ENCODE data around the gene IL17REL.
A peak's percentile ranks its signal among the peaks of the same experiment; 100 is the strongest.
"Not testable (repeated sequence)": the region's sequence is repeated elsewhere in the genome, so short reads cannot be mapped to it uniquely, and the experiment has no call there.

IL17REL gene

GRCh38 chr22:49983148-49984042 lies 29.2 kb downstream of the IL17REL start:
- DNase-seq: peak in 3 of 6 experiments; percentile 39 to 52 (median 44)

DNA sequence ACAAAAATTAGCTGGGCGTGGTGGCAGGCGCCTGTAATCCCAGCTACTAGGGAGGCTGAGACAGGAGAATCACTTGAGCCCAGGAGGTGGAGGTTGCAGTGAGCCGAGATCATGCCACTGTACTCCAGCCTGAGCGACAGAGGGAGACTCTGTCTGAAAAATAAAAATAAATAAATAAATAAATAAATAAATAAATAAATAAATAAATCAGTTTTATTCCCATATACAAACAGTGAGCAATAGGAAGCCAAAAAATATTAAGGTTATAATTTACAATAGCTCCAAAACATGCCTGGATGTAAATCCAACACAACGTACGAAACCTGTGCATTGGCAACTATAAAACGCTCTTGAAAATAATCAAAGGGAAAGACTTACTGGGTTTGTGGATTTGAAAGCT lies 30.8 kb downstream of the IL17REL start:
- not testable (repeated sequence) for DNase-seq

GRCh38 chr22:49979587-49980264 lies 32.8 kb downstream of the IL17REL start:
- no peak for DNase-seq

DNA sequence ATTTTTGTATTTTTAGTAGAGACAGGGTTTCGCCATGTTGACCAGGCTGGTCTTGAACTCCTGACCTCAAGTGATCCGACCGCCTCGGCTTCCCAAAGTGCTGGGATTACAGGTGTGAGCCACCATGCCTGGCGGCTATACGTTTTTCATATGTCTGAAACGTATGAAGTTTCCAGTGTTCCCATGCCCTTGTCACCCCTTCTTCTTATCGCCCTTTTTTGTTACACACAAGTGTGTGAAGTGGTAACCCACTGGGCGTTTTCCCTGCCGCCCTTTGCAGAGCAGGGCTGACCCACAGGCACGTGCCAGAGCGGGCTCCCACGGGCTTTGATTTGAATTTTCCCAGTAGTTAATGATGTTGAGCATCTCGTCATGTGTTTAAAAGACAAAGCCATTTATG lies 35.0 kb downstream of the IL17REL start:
- DNase-seq: no peak

DNA sequence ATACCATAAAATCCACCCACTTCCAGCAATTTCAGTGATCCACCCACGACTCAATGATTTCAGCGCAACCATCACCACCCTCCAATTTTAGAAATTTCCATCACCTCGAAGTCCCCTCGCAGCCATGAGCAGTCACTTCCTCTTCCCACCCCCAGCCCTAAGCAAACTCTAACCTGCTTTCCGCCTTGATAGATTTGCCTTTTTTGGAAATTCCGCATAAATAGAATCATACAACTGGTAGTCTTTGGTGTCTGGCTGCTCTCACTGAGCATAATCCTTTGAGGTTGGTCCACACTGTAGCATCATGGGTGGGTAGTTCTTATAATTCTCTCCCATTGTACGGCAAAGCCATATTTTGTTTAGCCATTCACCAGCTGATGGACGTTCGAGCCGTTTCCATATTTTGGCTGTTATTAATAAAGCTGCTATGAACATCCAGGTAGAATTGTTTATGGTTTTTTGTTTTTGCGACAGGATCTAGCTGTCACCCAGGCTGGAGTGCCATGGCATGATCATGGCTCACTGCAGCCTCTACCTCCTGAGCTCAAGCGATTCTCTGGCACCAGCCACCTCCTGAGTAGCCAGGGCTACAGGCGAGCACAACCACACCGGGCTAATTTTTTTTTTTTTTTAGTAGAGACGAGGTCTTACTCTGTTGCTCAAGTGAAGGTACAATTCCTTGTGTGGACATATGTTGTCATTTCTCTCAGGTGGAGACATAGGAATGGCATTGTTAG lies 36.0 kb downstream of the IL17REL start:
- peak in 3 of 6 experiments; percentile 33 to 41 (median 36) for DNase-seq

- no peak for DNase-seq
Measured at GRCh38 chr22:49975543-49976389, 36.8 kb downstream of the IL17REL start.

DNA sequence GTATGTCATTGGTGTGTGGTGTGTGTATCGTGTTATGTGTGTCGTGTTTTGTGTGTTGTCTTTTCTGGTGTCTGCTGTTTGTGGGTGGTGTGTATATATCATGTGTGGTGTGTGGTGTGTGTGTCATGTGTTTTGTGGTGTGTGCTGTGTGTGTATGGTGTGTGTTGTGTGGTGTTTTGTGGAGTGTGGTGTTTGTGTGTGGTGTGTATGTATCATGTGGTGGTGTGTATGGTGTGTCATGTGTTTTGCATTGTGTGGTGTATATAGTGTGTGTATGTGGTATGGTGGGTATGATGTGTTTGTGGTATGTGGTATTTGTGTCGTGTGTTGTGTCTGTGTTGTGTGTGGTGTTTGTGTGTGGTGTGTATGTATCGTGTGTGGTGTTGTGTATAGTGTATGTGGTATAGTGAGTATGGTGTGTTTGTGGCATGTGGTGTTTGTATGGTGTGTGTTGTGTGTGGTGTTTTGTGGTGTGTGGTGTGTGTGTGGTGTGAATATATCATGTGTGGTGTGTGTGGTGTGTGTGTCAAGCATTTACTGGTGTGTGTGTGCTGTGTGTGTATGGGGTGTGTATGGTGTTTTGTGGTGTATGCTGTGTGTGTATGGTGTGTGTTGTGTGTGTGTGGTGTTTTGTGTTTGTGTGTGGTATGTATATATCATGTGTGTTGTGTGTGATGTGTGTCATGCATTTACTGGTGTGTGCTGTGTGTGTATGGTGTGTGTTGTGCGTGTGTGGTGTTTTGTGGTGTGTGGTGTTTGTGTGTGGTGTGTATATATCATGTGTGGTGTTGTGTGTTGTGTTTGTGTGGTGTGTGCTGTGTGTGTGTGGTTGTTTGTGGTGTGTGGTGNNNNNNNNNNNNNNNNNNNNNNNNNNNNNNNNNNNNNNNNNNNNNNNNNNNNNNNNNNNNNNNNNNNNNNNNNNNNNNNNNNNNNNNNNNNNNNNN lies 39.3 kb downstream of the IL17REL start:
- DNase-seq: no peak

DNA sequence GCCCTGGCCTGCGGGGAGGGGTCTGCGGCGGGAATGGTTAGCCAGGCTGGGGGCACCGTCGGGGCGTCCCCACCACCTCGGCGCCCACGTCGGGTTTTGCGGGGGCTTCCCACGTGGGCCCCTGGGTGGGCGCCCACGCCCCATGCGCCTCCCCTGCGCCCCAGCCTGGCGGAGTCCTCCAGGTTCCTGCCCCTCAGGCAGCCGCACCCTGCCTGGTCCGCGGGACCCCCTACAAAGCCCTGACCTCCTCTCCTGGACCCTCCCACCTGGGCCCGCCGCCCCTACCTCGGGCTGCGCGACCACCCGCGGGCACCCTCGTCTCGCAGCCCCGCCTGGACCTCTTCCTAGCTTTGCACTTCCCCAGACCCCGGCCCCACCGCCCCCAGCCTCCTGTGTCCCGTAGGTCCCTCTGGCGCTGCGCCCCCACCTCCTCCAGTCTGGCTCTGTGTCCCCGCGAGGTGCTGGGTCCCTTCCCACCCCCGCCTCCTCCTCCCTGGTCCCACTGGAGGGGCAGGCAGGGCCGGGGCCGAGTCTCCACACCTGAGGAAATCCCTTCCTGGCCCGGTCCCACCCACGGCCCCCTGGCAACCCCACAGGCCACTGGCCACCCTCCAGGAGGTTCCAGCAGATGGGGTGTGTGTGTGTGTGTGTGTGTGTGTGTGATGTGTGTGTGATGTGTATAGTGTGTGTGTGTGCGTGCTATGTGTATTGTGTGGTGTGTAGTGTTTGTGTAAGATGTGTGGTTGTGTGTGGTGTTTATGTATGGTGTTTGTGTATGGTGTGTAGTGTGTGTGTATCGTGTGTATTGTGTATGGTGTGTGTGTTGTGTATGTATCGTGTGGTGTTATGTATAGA lies 40.2 kb downstream of the IL17REL start:
- DNase-seq: no peak

DNA sequence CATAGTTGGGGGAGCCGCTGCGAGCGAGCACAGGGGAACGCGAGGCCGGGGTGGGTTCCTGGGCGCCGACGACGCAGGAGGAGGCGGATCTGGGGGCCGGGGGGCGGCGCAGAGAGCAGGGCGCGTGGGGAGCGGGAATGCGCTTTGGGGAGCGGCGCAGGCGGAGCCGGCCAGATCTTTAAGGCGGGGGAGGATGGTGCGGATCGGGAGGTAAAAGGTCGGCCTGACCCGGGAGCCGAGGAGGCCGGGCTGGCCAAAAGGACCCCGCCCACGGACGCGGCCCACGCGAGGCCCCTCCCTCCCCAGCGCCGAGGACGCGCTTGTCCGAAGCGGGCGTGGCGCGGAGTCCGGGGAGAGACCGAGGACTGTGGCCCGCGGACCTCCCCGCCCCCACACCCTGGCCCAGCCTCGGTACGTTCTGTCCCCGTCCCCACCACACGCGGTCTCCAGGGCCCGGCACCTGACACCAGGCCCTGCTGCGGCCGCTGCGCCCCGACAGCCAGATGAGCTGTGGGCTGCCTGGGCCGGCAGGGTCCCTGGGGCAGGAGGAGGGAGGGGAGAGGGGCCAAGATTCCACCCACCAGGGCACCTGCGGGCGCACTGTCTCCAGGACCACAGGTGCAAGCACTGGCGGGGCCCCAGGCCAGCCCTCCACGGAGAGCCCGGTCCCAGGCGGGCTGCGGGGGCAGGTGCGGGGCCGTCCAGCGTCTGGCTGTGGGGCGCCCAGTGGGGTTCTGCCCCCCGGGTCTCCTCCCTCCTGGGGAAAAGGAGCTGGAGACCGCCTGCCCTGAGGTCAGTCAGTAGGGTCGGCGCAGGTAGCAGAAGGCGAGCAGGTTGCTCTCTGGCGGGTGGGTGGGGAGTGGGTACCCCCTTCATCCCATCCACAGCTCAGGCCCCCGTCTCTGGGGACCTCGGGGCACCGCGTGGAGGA lies 41.1 kb downstream of the IL17REL start:
- DNase-seq: peak in 1 of 6 experiments; percentile 59

DNA sequence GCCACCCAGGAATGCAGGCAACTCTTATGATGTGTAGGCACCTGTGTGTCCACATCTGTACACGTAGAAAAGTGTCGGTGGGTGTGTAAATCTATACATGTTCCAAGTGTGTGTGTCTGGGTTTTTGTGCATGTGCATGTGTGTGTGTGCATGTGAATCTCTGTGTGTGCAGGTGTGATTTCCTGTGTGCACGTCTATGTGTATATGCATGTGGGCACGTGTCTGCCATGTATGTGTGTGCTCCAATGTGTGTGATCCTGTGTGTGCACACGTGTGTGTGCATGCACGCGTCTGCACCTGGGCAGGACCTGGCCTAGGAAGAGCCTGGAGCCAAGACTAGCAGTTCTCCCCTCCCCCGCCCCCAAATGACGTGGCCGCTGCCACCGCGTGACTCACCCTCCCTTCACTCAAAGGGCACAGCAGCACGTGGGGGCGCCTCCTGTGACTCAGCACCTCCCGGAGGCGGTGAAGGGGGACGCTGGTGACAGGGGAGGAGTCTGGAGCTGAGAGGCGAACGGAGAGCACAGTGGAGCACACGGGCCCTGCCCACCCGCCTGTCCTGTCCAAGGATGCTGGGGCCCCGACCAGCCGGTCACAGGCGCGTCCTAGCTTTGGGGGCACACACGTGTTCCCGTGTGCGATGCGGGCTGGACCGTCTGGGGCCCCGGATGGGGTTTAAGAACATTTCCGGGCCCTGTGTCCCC lies 41.9 kb downstream of the IL17REL start:
- peak; percentile 77 to 90 (median 84) for DNase-seq

- no peak for DNase-seq
Measured at GRCh38 chr22:49969751-49970527, 42.6 kb downstream of the IL17REL start.

DNA sequence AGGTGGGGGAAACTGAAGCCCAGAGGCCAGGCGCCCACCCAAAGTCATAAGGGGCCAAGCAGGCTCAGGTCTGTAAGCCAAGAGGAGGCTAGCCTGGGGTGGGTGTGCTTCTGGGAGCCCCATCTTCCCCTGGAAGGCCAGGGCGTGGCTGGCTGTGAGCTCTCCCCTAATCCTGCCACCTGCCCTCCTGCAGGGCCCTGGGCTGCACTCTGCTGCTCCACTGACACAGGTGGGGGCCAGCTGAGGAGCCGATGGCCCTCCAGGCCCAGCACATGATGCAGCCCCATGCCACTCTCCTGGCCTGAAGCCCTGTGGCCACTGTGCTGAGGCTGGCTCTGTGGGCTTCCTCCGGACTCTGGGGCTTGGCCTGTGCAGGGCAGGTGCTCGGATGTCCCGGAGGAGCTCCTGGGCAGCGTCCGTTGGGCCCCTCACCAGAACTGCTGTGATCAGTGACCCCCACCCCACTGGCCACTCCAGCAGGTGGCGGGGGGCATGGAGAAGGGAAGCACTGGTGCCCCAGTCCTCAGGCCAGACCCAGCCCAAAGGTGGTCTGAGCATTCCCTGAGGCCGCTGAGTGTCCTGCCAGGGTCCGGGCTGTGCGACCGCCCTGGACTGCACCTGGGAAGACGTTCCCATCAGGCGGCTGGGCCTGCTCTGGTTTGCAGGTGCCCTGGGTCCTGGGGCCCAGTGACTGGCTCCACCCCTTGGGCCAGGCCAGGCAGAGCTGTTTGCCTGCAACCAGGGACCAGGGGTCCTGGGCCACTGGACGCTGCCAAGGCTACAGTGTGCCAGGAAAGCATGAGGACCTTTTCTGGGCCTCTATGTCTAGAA lies 43.5 kb downstream of the IL17REL start:
- DNase-seq: no peak

DNA sequence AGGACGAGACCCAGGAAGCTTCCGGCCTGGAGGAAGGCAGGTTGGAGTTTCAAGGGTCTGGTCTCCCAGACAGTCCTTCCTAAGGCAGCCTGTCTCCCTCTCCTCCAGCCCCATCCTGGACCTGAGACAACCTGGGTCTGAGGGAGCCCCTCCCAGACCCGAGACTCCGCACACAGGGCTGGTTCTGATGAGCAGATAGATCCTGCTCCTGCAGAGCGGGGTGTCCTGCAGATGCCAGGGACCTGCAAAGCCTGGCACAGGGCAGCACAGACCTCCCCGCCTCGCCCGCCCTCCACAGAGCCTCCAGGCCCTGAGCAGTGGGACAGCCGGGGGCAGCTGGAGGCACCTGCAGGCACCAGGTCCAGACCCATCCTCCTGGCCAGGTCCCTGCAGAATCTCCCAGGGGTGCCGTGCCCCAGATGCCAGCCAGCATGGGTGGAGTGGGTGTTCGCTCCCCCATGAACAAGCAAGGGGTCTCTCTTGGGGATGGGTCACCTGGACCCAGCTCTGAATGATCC lies 44.2 kb downstream of the IL17REL start:
- DNase-seq: no peak

DNA sequence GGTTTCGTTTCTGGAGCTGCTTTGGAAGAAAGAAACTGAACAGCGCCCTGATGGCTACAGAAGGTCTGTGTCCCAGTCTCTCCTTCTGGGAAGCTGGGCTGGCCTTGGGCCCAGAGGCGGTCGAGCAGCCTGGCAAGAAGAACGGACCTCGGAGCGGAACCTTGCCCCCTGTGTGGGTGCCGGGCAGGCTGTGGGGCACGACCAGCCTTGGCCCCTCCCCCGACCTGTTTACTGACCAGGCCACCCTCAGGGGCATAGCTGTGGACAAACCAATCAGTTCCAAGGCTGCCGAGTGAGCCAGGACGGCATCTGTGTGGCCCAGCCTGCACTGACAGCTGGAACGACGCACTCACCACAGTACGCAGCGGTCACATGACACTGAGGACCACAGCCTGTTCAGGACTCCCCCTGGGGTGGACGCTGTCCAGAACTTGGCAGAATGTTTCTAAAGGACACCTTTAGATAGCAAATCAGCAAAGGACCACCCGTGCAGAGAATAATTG lies 44.8 kb downstream of the IL17REL start:
- DNase-seq: no peak

DNA sequence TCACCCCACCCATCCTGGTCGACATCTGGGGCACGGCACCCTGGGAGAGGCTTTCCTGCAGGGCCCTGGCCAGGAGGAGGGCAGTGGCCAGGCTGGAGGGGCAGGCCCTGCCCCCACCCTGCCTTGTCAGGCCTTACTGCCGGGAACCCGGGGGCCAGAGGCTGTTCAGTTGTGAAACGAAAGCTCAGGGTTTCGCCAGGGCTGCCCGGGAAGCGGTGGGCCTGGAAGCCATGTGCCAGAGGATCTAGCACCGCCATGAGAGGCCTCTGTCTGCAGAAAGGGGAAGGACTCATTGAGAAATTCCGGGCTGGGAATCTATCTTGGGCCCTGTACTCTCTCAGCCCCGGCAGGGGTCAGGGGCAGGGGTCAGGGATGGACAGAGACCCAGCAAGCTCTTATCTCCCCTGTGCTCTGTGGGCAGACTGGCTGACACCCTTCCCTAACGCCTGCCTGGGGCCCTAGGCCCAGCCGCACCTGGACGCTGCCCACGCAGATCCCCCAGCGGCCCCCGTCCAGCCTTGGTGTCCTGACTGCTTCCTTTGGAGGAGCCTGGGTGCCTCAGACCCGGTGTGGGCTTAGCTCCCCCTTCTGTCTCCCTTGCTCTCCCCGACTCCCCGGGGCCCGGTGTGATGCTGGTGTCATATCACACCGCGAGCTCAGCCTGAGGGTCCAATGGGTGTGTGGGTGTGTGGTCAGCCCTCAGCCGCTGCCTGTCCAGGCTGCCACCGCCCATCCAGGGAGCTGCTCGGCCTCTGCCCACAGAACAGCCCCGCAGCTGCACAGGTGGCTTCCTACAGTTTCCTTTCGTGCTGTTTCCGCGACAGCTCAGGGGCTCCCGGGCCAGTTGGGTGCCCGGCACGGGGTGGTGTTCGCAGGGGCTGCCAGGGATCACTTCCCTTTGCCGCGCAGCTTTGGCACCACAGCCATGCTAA lies 45.5 kb downstream of the IL17REL start:
- DNase-seq: peak in 1 of 6 experiments; percentile 22

Measured in stimulated activated naive CD4-positive, alpha-beta T cell (primary cell).